T follicular helper cell (primary cell): ENCODE data around the gene FRAT1.
A peak's percentile ranks its signal among the peaks of the same experiment; 100 is the strongest.
"Not testable (repeated sequence)": the region's sequence is repeated elsewhere in the genome, so short reads cannot be mapped to it uniquely, and the experiment has no call there.

Experiments
- DNase-seq: peaks from one replicate; pipeline ENCODE4 v3.0.0-alpha.2; 2020; ENCODE audit warnings: low read depth

The FRAT1 gene

GRCh38 chr10:97334370-97335175 lies 15.5 kb downstream of the FRAT1 start, which contains the start of gene FRAT2:
FRAT2 (minus strand) TSS chr10:97334729; CDS start chr10:97334572, 157 bp downstream.
- DNase-seq = peak; percentile 82

DNA sequence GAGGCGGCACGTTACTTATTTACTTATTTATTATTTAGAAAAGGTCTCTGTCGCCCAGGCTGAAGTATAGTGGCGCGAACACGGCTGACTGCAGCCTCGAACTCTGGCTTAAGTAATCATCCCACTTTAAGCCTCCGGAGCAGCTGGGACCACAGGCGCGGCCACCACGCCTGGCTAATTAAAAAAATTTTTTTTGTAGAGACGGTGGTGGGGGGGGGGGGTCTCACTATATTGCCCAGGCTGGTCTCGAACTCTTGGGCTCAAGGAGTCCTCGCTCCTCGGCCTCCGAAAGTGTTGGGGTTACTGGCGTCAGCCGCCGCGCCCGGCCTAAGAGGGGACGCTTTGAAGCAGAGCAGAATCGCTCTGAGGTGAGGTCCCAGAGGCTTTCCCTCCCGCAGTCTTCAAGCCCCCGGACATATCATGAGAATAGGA lies 16.1 kb downstream of the FRAT1 start:
- DNase-seq = no peak

- DNase-seq = no peak
Measured at GRCh38 chr10:97336006-97336405, 16.9 kb downstream of the FRAT1 start.

DNA sequence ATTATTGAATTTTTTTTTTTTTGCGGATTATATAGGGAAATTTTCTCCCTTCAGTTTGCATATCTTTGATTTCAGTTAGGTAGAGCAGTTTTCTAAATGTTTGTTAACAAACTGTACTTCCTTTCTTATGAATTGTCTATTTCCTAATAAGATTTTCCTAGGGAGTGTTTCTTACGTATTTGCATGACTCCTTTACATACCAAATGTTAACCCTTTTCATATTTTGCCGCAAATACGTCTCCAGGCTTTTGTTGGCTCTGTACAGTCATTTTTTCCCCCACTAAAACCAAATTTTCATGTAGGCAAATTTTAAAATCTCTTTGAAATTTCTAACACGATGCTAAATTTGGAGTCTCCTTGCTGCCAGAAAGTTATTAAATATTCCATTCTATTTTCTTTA lies 17.4 kb downstream of the FRAT1 start:
- no peak for DNase-seq

DNA sequence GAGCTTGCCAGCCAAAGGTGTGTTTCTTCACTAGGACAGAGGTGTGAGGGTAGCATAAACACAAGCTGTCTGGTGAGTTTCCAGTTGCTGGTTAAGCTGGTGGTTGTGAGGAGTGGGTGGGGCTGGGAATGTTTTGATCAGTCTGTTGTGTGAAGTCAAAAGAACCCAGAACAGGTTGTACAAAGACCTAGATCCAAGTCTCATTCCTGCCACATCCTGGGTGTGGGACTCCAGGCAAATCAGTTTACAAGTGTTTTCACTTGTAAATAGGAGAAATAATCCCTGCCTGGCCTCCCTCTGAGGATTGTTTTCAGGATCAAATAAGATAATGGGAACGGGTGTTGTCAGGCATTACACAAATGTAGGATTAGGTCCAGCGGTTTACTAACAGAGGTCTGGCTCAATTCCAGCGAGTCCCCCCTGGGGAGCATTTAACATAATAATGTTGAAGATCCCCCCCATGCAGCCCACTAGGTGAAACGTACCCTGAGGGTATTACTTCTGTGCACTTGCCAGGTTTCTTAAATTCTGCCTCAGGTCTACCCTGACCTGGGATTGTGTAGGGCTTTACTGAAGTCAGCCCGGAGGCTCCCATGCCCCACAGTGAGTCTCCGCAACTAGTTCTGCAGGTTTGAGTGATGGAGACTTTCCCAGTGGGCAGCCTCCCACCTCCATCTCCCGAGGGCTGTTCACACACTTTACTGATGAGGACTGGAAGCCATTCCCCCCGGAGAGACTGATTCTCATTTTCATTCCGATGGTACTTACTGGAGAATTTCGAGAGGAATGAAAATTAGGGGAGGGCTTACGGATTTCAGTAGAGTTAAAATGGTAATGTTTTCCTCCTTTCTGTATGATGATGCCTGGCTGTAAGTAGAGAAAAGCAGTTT lies 18.1 kb downstream of the FRAT1 start:
- DNase-seq = no peak

- DNase-seq = no peak
Measured at GRCh38 chr10:97338041-97338440, 19.0 kb downstream of the FRAT1 start.

GRCh38 chr10:97341416-97341815 lies 22.3 kb downstream of the FRAT1 start:
- no peak for DNase-seq

DNA sequence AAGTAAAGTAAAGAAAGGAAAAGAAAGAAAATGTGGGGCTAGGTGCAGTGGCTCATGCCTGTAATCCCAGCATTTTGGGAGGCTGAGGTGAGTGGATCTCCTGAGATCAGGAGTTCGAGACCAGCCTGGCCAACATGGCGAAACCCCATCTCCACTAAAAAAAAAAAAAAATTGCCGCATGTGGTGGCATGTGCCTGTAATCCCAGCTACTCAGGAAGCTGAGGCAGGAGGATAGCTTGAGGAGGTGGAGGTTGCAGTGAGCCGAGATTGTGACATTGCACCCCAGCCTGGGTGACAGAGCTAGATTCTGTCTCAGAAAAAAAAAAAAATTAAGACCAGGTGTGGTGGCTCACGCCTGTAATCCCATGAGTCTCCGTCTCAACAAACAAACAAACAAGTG lies 24.6 kb downstream of the FRAT1 start:
- not testable (repeated sequence) for DNase-seq

GRCh38 chr10:97347317-97347716 lies 28.2 kb downstream of the FRAT1 start:
- no peak for DNase-seq

DNA sequence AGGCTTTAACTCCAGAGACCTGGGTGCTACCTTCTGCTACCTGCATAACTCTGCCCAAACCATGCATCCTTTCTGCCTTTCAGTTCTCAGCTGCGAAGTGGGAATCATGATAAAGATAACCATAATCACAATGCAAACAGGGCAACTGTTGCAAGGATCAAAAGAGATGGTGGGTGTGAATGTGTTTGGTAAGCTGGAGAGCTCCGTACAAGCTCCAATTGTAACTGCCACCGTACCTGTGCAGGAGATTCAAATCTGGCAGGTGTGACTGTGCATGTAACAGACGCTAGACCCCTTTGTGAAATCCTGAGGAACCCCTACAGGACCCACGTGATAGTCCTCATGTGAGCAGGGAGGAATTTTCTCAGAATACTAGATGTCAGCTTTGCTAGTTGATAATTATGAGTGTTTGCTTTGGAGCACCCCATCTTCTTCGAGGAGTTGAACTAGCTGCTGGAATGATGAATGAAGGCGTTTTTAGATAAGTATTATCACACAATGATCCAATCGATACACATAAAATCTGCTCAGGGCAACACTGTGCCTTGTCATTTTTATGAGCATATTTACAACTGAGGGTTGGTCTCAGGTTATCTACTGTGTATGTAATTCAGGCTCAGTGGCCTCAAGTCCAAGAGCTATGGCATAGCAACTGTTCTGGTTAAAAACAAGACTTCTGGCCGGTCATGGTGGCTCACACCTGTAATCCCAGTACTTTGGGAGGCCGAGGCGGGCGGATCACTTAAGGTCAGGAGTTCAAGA lies 30.9 kb downstream of the FRAT1 start:
- DNase-seq = no peak

GRCh38 chr10:97353945-97354344 lies 34.9 kb downstream of the FRAT1 start:
- no peak for DNase-seq

- DNase-seq = no peak
Measured at GRCh38 chr10:97355571-97355975, 36.5 kb downstream of the FRAT1 start.

GRCh38 chr10:97356318-97356914 lies 37.3 kb downstream of the FRAT1 start:
- DNase-seq = no peak

DNA sequence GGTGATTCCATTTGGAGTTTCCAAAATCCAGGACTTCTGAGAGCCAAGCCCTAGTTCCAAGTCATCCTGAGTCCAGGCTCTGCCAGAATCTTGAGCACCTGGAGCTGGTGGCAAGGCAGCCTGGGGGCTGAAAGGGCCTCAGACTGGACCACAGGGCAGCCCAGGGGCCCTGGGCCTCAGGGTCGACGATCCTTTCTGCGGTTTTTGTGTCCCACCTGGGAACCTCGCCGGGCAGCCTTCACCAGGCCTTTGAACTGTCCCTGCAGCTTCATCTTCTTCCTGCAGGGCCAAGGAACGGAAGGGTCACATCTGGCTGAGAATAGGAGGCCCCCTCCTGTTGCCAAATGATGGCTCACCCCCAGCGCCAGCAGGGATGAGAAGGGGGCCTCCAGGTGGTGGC lies 37.8 kb downstream of the FRAT1 start:
- DNase-seq = no peak

DNA sequence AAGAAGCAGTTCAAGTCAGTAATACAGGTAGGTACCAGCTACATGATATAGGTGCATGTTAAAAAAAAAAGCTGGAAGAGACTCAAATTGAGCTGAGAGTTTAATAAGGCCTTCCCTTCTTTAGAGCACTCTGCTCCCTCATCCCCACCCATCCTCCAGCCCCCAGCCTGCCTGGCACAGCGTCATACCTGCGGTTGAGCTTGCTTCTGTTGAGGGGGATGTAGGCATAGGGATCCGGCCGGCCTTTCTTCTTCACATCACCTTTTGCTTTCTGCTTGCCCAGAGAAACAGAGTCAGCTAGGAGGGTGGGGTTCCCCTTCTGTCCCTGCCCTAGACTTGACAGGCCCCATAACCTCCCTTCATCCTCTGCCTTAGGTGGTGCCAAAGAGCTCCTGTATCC lies 39.3 kb downstream of the FRAT1 start:
- no peak for DNase-seq

- DNase-seq = no peak
Measured at GRCh38 chr10:97358781-97359180, 39.7 kb downstream of the FRAT1 start.

- no peak for DNase-seq
Measured at GRCh38 chr10:97360705-97361536, 41.9 kb downstream of the FRAT1 start.

DNA sequence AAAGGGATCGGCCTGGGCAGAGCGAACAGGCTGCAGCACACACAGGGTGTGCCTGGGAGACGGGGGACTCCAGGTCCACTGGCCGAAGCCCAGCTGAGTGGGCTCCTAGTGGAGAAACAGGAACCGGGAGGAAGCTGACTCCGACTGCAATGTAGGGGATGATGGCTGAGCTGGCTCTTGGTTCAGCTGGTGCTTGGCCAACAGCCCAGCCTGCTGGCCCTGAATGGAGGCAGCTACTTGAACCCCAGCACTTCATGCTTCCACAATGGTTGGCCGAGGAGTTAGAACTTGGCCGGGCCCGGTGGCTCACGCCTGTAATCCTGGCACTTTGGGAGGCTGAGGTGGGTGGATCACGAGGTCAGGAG lies 42.4 kb downstream of the FRAT1 start:
- DNase-seq = no peak

- no peak for DNase-seq
Measured at GRCh38 chr10:97362310-97363033, 43.4 kb downstream of the FRAT1 start.

DNA sequence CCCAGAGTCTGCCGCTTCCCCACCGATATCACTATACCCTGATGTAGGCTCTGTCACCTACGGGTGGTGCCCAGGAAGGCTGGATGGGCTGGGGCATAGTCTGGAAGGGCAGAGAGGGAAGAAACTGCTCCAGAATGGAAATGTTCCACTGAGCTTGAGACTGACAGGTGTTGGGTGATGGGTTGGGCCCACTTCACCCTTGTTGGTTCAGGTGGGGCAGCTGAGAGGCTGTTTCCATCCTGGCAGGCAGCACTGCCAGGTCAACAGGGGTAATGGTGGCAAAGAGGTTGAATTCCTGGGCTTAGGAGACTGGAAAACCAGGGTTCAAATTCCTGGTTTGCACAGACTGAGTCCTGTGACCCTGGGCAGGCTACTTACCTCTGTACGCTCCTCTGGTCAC lies 44.0 kb downstream of the FRAT1 start:
- DNase-seq = no peak
